B cell (primary cell): ENCODE measurements around the gene EIF2S1.

Experiments used
- CTCF ChIP-seq: fragments of 200-600 bp; IDR thresholded peaks from one replicate; pipeline ENCODE4 v1.8.0; 2022; ENCODE audit warnings: antibody characterized with exemption, mild to moderate bottlenecking
- EZH2 ChIP-seq: IDR thresholded peaks from 2 replicates; pipeline ENCODE4 v1.6.1; 2012; ENCODE audit warnings: borderline replicate concordance, low read depth, mild to moderate bottlenecking, moderate library complexity, low read length; ENCODE audit not compliant: insufficient read depth, poor library complexity, severe bottlenecking

GRCh38 chr14:67420102-67420739 lies 60.1 kb downstream of the EIF2S1 start:
- peak; percentile 47 for TF ChIP-seq CTCF
- TF ChIP-seq EZH2, result no peak
